ENCODE measurements around the gene MAST4. TPM values are rescaled to one million over a fixed set of nuclear protein-coding genes. Genes with fewer than 3 reads are reported as not detected.

MAST4 gene
- total RNA-seq, 1 donor from 2014 or later: 52.6 TPM

GRCh38 chr5:67139030-67139429 lies 542.8 kb downstream of the MAST4 start:
- ATAC-seq: no peak
- intact Hi-C loops (cut with DNase I): no loop called here
- H3K36me3 ChIP-seq: peaks cover 60% of the 10 kb centered on the region

GRCh38 chr5:67140413-67140812 lies 544.2 kb downstream of the MAST4 start:
- H3K27me3 ChIP-seq: no peaks in the 10 kb centered on the region
- no peaks in the 10 kb centered on the region for H3K9me3 ChIP-seq
- DNase-seq: no peak
- TF ChIP-seq CTCF (IDR thresholded peaks at IDR 0.05): no peak
- intact Hi-C loops (cut with DNase I): loop anchor here (10.0 kb wide), 1 partner anchor 146 kb away; no protein-coding TSS in a partner anchor
- H3K36me3 ChIP-seq: peaks cover 62% of the 10 kb centered on the region
- no peak overlapping the region for H3K4me3 ChIP-seq
- no peak for ATAC-seq
- H3K27ac ChIP-seq: no peak overlapping the region
- no peaks in the 10 kb centered on the region for H3K4me1 ChIP-seq

More at GRCh38 chr5:67139030-67139429, 542.8 kb downstream of the MAST4 start:
- Histone ChIP-seq H3K27me3 (no peaks in the 10 kb centered on the region), H3K4me3 (no peak overlapping the region), H3K9me3 (no peaks in the 10 kb centered on the region), H3K27ac (no peak overlapping the region), H3K4me1 (no peaks in the 10 kb centered on the region)
- DNase-seq: no peak
- TF ChIP-seq CTCF (IDR thresholded peaks at IDR 0.05): no peak

- no peak for TF ChIP-seq CTCF (IDR thresholded peaks at IDR 0.05)
- Histone ChIP-seq H3K27ac (no peak overlapping the region), H3K4me3 (no peak overlapping the region), H3K4me1 (no peaks in the 10 kb centered on the region), H3K27me3 (no peaks in the 10 kb centered on the region), H3K36me3 (peaks cover 62% of the 10 kb centered on the region), H3K9me3 (no peaks in the 10 kb centered on the region)
- ATAC-seq: no peak
- intact Hi-C loops (cut with DNase I): loop anchor here (10.0 kb wide), 1 partner anchor 147 kb away; no protein-coding TSS in a partner anchor
- DNase-seq: no peak
These were observed 545.5 kb downstream of the MAST4 start for GRCh38 chr5:67141644-67142043.

- Histone ChIP-seq H3K4me1 (no peaks in the 10 kb centered on the region), H3K27me3 (no peaks in the 10 kb centered on the region), H3K36me3 (peaks cover 63% of the 10 kb centered on the region), H3K27ac (no peak overlapping the region), H3K4me3 (no peak overlapping the region), H3K9me3 (no peaks in the 10 kb centered on the region)
- no peak for ATAC-seq
- no peak for DNase-seq
- TF ChIP-seq CTCF (IDR thresholded peaks at IDR 0.05): no peak
- intact Hi-C loops (cut with DNase I): loop anchor here (10.0 kb wide), 1 partner anchor 148 kb away; no protein-coding TSS in a partner anchor
These were observed 546.6 kb downstream of the MAST4 start for GRCh38 chr5:67142816-67143215.

GRCh38 chr5:67143549-67143948 lies 547.4 kb downstream of the MAST4 start:
- peaks cover 65% of the 10 kb centered on the region for H3K36me3 ChIP-seq
- no peak for ATAC-seq
- intact Hi-C loops (cut with DNase I): loop anchor here (10.0 kb wide), 1 partner anchor 149 kb away; no protein-coding TSS in a partner anchor

More at GRCh38 chr5:67143549-67143948, 547.4 kb downstream of the MAST4 start:
- DNase-seq: no peak
- no peaks in the 10 kb centered on the region for H3K4me1 ChIP-seq
- H3K27ac ChIP-seq: no peak overlapping the region
- no peak for TF ChIP-seq CTCF (IDR thresholded peaks at IDR 0.05)
- H3K9me3 ChIP-seq: no peaks in the 10 kb centered on the region
- no peak overlapping the region for H3K4me3 ChIP-seq
- H3K27me3 ChIP-seq: no peaks in the 10 kb centered on the region
